Activated CD8-positive, alpha-beta memory T cell treated with anti-CD3 and anti-CD28 coated beads, Interleukin-2, amount 50 U/mL, for 24 hours (primary cell): Measurements from ENCODE around the gene IRF2BP1.

ENCODE experiments used
- DNase-seq: peaks from one replicate; pipeline ENCODE4 v3.0.0-alpha.2; 2020; ENCODE audit errors: extremely low read depth

The IRF2BP1 gene

GRCh38 chr19:45860359-45861259, 25.3 kb downstream of the IRF2BP1 start:
- DNase-seq, result no peak

- DNase-seq, result no peak
Measured at GRCh38 chr19:45854167-45854778, 31.7 kb downstream of the IRF2BP1 start.

GRCh38 chr19:45852983-45853382, 33.0 kb downstream of the IRF2BP1 start:
- DNase-seq, result no peak

GRCh38 chr19:45852145-45852750, 33.7 kb downstream of the IRF2BP1 start:
- DNase-seq, result no peak

GRCh38 chr19:45848922-45849321, 37.0 kb downstream of the IRF2BP1 start:
- no peak for DNase-seq

GRCh38 chr19:45847663-45848062, 38.3 kb downstream of the IRF2BP1 start:
- DNase-seq, result no peak

- no peak for DNase-seq
Measured at GRCh38 chr19:45842198-45842597, 43.7 kb downstream of the IRF2BP1 start.

GRCh38 chr19:45834970-45835369, 51.0 kb downstream of the IRF2BP1 start:
- no peak for DNase-seq
